HTERT RPE-1 (cell line): ENCODE results near the gene KRT7.
"Not testable (repeated sequence)": the region's sequence is repeated elsewhere in the genome, so short reads cannot be mapped to it uniquely, and the experiment has no call there.

ENCODE experiments used
- in situ Hi-C: fragments of 300-500 bp; cut with MboI; formaldehyde crosslinking; loops from 4 replicates; pipeline ENCODE4 v1.14.3; 2020; ENCODE audit warnings: low sequenced_read_pairs

The KRT7 gene

GRCh38 chr12:52277486-52278245 is 44.6 kb downstream of the KRT7 start:
- in situ Hi-C loops, result no loop called here

DNA sequence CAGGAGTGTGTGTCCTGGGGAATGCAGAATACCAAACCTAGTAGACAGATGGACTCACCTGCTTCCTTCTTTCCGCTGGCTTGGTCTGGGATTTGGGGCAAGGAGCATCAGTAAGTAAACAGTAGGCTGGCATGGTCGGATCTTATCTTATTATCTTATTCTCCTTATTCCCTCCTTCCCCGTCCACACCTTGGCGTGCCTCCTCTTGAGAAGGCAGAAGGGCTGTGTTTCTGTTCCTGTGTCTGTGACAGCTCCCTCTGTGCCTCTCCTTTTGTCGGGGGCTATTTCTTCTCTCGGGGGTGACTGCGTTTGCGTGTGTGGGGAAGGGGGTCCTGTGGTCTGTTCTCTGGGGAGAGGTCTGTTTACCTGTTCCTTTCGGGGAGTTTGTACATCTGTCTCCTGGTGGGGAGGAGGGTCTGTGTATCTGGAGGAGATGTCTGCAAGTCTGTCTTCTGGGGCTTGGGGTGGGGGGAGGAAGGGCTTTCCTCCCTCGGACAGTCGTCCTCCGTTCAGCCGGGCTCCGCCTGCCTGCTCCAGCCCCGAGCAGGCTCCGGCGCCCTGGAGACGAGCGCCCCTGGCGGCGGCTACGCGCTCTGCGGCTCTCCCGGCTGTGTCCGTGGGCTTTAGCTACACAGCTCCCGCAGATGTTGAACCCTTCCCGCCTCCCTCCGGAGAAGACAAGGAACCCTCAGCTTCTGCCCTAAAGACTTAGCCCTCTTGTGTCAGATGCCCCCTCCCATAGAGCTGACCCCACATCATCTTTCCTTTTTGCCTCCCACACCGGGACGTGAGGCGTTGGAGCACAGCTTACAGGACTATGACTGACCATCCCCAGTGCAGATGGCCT is 45.8 kb downstream of the KRT7 start:
- in situ Hi-C loops, result no loop called here

GRCh38 chr12:52279422-52280318 is 46.6 kb downstream of the KRT7 start:
- in situ Hi-C loops, result no loop called here

GRCh38 chr12:52280319-52280795 is 47.3 kb downstream of the KRT7 start:
- in situ Hi-C loops, result no loop called here

GRCh38 chr12:52280796-52281560 is 47.9 kb downstream of the KRT7 start:
- in situ Hi-C loops, result no loop called here

DNA sequence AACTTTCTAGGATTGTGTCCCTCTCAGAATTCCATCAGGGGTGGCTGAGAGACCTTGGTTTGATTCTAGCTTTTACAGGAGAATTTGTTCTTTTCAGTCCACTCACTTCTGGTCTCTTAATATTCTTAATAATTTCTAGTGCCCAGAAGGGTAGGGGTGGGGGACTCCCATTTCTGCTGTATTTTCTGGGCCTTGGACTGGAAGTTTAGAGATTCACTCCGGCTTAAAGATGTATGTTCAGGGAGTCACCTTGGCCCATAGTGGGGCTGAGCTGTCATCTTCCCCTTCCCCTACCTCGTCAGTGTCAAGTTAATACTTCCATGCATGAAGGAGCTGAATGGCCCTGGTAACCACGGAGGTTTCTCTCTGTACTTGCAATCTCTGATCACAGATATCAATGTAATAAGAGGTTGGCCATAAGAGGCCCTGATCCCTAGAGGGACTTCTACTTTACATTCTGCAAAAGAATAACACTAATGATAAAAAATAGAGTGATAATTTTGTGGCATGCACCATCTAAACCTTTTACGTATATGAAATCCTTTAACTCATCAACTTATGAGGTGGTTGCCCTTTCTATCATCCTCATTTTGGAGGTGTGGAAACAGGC is 51.6 kb downstream of the KRT7 start:
- in situ Hi-C loops, result no loop called here

- in situ Hi-C loops, result no loop called here
Measured at GRCh38 chr12:52285172-52285745, 52.2 kb downstream of the KRT7 start.

DNA sequence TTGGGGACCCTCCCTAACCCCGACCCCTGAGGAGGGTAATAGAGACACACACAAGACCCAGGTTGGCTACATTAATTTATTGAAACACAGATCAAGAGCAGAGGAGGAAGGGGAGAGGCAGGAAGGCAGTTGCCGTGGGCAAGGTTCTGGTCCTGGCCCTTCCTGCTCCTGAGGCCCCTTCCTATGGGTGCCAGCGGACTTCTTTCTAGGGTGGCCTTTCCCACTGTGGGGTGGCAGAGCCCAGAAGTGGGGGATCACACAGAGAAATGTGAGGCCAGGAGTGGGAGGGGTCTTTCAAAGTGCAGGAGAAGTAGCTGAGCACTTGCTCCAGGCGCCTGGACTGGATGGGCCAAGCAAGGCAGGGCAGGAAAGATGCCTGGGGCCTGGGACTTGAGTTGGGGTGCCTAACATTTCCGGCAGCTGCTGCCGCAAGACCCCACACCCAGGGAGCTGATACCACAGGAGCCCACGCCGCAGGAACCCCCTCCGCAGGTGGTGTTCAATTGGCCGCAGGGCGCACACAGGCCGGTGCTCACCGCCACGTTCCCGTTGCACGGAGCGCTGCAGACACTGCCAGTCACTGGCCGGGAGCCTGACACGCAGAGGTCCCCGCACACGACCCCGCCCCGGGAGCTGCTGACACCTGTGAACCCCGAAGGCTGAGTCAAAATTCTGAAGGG is 52.9 kb downstream of the KRT7 start:
- in situ Hi-C loops, result no loop called here

DNA sequence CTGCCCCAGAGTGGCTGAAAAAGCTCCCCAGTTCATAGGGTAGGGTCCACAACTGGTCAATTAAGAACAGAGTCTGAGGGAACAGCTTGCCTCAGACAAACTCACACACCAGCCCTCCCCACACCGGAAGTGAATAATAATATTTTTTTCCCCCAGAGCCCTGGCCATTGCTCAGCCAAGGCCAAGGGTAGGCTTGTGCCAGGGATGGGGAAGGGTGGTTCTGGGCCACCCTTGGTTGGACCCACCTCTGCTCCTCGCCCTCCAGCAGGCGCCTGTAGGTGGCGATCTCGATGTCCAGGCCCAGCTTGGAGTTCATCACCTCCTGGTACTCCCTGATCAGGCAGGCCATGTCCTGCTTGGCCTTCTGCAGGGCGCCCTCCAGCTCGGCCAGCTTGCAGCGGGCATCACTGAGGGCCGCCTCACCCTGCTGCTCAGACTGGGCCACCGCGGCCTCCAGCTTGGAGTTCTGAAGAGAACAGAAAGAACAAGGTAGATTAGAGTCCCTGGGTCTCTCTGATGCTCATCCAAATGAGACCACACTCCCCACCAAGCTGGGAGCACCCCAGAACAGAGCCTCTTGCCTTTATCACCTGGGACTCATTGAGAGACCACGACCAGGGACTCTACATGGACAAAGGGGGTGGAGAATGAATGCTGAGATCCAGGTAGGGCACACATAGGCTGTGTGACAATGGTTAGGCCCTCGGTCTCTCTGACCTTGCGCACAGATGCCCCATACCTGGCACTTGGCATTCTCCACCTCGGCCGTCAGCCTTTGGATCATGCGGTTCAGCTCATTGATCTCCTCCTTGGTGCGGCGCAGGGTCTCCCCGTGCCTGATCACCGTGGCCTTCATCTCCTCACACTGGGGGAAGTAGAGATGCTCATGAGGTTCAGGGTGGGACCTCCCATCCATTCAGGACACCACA is 54.1 kb downstream of the KRT7 start:
- in situ Hi-C loops, result not testable (repeated sequence)

DNA sequence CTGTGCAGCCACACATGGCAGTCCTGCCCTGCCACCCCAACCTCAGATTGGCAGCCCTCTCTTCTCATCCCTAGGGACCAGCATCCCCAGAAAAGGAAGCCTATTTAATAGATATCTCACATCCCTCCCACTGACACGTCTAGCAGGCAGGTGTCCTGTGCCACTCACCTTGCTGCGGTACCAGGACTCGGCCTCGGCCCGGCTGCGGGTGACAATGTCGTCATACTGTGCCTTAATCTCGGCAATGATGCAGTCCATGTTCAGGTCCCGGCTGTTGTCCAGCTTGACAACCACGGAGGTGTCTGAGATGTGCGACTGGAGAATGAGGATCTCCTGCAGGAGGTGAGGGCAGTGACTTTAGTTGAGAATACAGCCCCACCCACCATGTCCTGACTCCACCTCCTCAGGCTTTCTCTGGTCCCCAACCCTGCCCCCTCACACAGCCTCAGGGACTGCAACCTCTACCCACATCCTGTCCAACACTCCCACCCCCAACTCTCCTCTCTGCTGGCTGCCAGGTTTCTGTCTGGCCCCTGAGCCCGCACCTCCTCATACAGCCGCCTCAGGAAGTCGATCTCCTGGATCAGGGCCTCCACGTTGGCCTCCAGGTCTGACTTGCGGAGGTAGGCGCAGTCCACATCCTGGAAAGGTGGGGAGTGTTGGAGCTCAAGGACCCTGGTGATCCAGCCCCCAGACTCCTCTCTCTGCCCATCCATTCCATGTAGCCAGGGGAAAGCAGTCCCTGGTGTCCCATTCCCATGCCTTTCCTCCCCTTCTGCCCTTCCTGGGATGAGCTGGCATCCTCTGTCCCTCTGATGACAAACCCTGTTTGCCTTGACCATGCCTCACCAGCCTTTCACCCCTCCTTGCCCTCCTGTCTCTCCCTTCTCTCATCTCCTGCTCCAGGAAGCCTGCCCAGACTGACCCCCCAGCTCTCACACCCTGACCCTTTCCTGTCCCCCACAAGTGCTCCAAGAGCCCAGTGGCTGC is 55.1 kb downstream of the KRT7 start:
- in situ Hi-C loops, result not testable (repeated sequence)

DNA sequence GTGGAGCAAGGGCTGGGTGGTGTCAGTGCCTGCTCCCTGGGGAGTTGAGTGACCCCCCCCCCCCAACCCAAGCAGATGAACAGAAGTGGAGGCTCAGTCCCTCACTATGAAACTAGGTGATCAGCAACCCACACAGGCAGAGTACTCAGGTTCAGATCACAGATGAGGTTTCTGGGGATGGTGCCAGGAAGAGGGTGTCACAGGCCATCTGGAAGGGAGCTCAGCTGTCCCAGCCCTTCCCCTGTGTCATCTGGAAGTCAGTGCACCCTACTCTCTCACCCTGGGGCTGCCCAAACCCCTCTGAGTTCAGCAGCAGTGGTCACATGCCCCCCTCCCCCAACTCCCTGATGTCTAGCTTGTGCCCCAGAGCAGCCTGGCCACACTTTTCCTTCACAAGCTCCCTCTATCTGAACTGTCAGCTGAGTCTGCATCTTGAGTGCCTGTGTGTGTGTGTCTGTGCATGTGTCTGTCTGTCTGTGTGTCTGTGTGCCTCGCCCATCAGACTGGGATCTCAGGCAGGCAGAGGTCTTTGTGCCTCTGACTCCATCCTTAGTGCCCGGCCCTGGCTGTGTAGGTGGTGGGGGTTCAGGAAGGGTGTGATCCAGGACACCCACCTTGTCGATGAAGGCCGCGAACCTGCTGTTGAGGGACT is 57.6 kb downstream of the KRT7 start:
- in situ Hi-C loops, result not testable (repeated sequence)

DNA sequence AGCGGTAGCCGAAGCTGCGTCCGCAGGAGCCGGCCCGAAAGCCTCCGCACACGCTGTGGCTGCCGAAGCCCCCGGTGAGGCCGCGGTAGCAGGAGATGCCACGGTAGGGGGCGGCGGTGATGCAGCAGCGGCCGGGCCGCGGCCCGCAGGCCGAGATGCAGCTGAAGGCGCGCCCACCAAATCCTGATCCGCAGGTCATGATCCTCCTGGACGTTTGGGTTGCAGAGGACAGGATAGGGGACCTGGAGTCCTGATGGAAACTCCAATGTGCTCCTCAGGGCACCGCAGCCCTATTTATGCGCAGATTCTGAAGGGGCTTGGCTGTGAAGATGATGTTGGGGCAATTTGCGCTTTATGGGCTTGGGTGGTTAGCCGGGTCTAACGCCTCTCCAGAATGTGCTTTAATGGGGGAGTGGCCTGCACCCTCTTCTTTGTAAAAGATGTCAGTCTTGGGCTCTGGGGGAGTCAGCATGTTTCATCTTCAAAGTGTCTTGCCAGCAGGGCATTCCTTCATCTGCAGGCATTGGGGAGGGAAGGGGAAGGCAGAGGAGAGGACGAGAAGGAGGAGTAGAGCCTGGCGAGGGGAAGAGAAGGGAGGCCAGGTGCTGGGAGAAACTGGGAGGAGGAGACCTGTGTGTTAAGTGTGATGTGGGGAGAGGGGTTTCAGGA is 58.4 kb downstream of the KRT7 start, which contains the start of gene KRT81:
Gene KRT81 (minus strand): TSS at position 268 of the 669 bp plus-strand sequence. CDS start 69 bp downstream, at position 199.
- in situ Hi-C loops, result no loop called here

DNA sequence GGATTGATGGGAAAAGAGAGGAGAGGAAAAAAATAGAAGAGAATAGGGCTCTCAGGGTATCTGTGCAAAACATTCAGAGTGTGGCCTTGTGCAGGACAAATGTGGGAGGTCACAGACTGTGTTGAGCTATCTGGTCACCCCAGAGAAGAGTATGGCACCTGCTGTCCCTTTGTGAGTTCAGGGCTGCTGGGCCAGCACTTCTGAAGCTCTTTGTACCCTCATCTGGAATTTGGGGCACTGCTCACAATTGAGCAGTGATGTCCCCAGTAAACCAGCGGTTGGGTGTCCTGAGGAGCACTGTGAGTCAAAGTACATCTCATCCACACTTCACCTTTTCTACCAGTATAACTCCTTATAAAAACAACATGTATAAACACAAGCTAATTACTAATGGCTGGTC is 60.9 kb downstream of the KRT7 start:
- in situ Hi-C loops, result no loop called here

- in situ Hi-C loops, result no loop called here
Measured at GRCh38 chr12:52294803-52295202, 61.8 kb downstream of the KRT7 start.

DNA sequence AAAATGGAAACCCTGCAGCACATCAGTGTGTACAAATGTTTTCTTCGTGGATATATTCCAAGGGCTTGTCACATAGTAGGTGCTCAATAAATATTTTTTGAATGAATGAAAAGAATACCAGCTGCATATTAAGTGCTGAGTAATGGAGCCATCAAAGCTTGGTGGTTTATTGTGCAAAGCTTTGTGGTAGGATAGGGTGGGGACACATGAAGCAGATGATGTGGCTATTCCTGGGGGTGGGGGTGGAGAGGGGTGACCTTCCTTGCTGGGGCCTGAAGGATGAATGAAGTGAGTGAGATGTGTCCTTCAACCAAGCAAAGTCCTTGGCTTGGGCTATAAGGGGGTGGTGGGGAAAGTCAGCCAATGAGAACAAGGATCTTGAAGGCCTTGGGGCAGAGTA is 62.6 kb downstream of the KRT7 start:
- in situ Hi-C loops, result no loop called here
